AG04450 (cell line): ENCODE measurements around the gene ELP2. TPM values are rescaled to one million over a fixed set of nuclear protein-coding genes. Genes with fewer than 3 reads are reported as not detected.

Source experiments
- CTCF ChIA-PET: fragments of 300-600, 350-600 bp; formaldehyde crosslinking; extraction: SDS; loops from one replicate; lab custom pipeline; 2022; ENCODE audit warnings: antibody characterized with exemption, inconsistent platforms; lab: Charles Lee
- POLR2A ChIA-PET: fragments of 350-600 bp; formaldehyde crosslinking; extraction: SDS; loops from one replicate; lab custom pipeline; 2021; ENCODE audit warnings: antibody characterized with exemption, inconsistent platforms; lab: Yijun Ruan, JAX
- DNase-seq: peaks from one replicate; pipeline ENCODE4 v3.0.0-alpha.2; 2011; ENCODE audit warnings: low read depth, low spot score
- H3K27ac ChIP-seq: one replicate; pipeline ENCODE4 v1.5.1; 2012; ENCODE audit warnings: low read depth, low read length, control low read depth
- H3K27me3 ChIP-seq: one replicate; pipeline ENCODE4 v1.6.0; 2012; ENCODE audit warnings: low read length; ENCODE audit not compliant: control insufficient read depth, insufficient read depth
- H3K4me3 ChIP-seq: 2 replicates; pipeline ENCODE4 v1.5.1; 2011; ENCODE audit warnings: mild to moderate bottlenecking, low read depth, low read length, control low read depth
- H3K9me3 ChIP-seq: 2 replicates; pipeline ENCODE4 v1.5.1; 2012; ENCODE audit warnings: low read length; ENCODE audit not compliant: control insufficient read depth, insufficient read depth
- polyA plus RNA-seq: library from polyadenylated mRNA; depleted of rRNA; stranded (reverse); fragments of >200 nt; gene quantifications from 2 replicates; pipeline ENCODE4 v1.2.3, GENCODE V29; 2011
- TF ChIP-seq, protein P1 (sequence below): IDR thresholded peaks from 2 replicates; pipeline ENCODE4 v1.5.1; 2011; ENCODE audit warnings: low read depth, low read length, control low read depth, inconsistent platforms

The ELP2 gene
- polyA plus RNA-seq, 1 experiment: 122 TPM

DNA sequence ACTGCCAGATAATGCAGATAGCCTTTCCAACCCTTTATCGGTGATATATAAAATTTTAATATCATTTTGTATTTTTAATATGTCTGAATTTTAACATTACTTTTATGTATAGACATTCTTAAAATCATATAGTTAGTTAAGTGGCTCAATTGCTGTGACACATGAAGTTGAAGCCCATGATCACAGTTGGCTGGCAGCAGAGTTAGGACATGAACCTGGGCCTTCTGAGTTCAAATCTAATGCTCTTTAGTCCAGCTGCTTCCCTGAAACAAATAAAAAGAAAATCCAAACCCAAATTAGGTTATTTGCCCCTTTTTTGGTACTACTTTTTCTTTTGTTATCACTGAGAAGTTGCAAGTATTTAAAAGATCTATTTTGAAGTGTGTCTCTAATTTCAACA, 5.6 kb downstream of the ELP2 start:
- ChIA-PET POLR2A (no interaction called here), CTCF (no interaction called here)
- Histone ChIP-seq H3K27me3 (no peaks in the 10 kb centered on the region), H3K9me3 (no peaks in the 10 kb centered on the region; the same call in 1 of the 2 replicates), H3K27ac (no peak overlapping the region), H3K4me3 (no peak overlapping the region)
- TF ChIP-seq, protein P1, sequence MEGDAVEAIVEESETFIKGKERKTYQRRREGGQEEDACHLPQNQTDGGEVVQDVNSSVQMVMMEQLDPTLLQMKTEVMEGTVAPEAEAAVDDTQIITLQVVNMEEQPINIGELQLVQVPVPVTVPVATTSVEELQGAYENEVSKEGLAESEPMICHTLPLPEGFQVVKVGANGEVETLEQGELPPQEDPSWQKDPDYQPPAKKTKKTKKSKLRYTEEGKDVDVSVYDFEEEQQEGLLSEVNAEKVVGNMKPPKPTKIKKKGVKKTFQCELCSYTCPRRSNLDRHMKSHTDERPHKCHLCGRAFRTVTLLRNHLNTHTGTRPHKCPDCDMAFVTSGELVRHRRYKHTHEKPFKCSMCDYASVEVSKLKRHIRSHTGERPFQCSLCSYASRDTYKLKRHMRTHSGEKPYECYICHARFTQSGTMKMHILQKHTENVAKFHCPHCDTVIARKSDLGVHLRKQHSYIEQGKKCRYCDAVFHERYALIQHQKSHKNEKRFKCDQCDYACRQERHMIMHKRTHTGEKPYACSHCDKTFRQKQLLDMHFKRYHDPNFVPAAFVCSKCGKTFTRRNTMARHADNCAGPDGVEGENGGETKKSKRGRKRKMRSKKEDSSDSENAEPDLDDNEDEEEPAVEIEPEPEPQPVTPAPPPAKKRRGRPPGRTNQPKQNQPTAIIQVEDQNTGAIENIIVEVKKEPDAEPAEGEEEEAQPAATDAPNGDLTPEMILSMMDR: no peak
- no peak for DNase-seq

DNA sequence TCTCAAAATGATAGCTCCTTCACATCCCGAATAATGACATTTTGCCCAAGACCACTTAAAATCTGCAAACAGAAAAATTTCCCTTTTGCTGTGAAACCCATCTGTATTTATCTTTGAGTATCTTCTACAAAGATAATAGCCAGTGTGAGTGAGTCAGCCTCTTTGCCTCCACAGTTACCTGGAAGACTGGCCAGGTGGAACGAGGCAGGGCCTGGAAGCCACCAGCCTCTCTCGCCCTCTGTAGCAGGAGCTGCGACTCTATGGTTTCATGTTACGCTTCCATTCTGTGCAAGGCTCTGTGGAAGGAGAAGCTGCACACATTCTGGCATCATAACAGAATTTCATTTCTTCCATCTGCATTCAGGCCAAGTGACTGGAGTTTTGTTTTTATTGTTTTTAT, 9.5 kb downstream of the ELP2 start:
- no peak for DNase-seq
- Histone ChIP-seq H3K27me3 (no peaks in the 10 kb centered on the region), H3K9me3 (no peaks in the 10 kb centered on the region), H3K4me3 (no peak overlapping the region), H3K27ac (no peak overlapping the region)
- CTCF ChIA-PET: interaction anchor here (2.2 kb wide), 1 partner anchor 145 kb away, joined by 8 read pairs; no protein-coding TSS in a partner anchor
- POLR2A ChIA-PET: interaction anchor here (0.7 kb wide), 1 partner anchor 42 kb away, joined by 3 read pairs; no protein-coding TSS in a partner anchor
- TF ChIP-seq, protein P1: no peak

DNA sequence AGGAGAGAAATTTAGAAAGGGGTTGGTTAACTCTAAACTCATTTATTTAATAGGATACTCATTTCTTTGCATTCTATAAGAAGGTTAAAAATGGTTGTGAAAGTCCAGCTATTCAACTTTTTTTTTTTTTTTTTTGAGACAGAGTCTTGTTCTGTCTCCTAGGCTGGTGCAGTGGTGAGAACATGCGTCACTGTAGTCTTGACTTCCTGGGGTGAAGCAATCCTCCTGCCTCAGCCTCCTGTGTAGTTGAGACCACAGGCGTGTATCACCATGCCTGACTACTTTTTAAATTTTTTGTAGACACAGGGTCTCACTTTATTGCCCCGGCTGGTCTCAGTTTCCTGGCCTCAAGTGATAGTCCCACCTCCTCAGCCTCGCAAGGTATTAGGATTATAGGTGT, 11.9 kb downstream of the ELP2 start:
- no peak for DNase-seq
- Histone ChIP-seq H3K9me3 (no peaks in the 10 kb centered on the region), H3K4me3 (no peak overlapping the region), H3K27ac (no peak overlapping the region), H3K27me3 (no peaks in the 10 kb centered on the region)
- ChIA-PET POLR2A (no interaction called here), CTCF (interaction anchor here (0.7 kb wide), 1 partner anchor 139 kb away, joined by 5 read pairs; no protein-coding TSS in a partner anchor)
- TF ChIP-seq, protein P1: no peak

DNA sequence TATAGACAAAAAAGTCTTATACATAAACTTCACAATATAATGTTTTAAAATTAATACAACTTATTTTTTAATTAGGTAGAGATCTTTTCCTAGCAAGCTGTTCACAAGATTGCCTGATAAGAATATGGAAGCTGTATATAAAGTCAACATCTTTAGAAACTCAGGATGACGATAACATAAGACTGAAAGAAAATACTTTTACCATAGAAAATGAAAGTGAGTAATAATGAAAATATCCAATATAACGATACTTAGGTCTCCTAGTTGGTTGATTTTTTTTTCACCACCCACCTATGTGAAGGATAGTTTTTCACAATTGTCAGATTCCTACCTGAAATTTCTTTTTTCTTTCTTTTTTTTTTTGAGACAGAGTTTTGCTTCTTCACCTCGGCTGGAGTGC, 13.1 kb downstream of the ELP2 start:
- POLR2A ChIA-PET: no interaction called here
- DNase-seq: no peak
- Histone ChIP-seq H3K27me3 (no peaks in the 10 kb centered on the region), H3K9me3 (no peaks in the 10 kb centered on the region), H3K4me3 (no peak overlapping the region), H3K27ac (no peak overlapping the region)
- CTCF ChIA-PET: no interaction called here
- TF ChIP-seq, protein P1: no peak

DNA sequence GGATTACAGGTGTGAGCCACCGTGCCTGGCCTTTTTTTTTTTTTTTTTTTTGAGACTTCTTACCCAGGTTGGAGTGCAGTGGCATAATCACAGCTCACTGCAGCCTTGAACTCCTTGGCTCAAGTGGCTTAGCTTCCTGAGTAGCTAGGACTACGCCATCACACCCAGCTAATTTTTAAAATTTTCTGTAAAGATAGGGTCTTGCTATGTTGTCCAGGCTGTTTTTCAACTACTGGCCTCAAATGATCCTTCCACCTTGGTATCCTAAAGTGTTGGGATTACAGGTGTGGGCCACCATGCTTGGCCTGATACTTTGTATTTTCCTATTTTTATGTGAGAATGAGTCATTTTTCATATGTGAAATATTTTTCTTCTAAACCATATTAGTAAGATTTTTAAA, 13.7 kb downstream of the ELP2 start:
- CTCF ChIA-PET: no interaction called here
- POLR2A ChIA-PET: no interaction called here
- Histone ChIP-seq H3K27me3 (no peaks in the 10 kb centered on the region), H3K27ac (no peak overlapping the region), H3K4me3 (no peak overlapping the region), H3K9me3 (no peaks in the 10 kb centered on the region)
- TF ChIP-seq, protein P1: no peak
- no peak for DNase-seq
